Neural progenitor cell (in vitro differentiated cells): ENCODE results near the gene DGLUCY. TPM values are rescaled to one million over a fixed set of nuclear protein-coding genes. Genes with fewer than 3 reads are reported as not detected.
"Not testable (repeated sequence)": the region's sequence is repeated elsewhere in the genome, so short reads cannot be mapped to it uniquely, and the experiment has no call there.

ENCODE experiments used
- DNase-seq: peaks from one replicate; pipeline ENCODE4 v3.0.0-alpha.2; 2016; ENCODE audit warnings: low spot score
- H2AFZ ChIP-seq: fragments of 200-600 bp; sonication (generic); replicated peaks from 2 replicates; pipeline ENCODE4 v1.6.1; 2016; ENCODE audit warnings: antibody characterized with exemption
- H3F3A ChIP-seq: fragments of 200-600 bp; sonication (generic); 2 replicates; pipeline ENCODE4 v1.6.1; 2016; ENCODE audit warnings: antibody characterized with exemption, low read depth
- H3K27ac ChIP-seq: fragments of 200-600 bp; sonication (generic); 2 replicates; pipeline ENCODE4 v1.5.1; 2016; ENCODE audit warnings: mild to moderate bottlenecking
- H3K27me3 ChIP-seq: fragments of 200-600 bp; sonication (generic); 2 replicates; pipeline ENCODE4 v1.6.1; 2016; ENCODE audit warnings: mild to moderate bottlenecking, moderate library complexity
- H3K36me3 ChIP-seq: fragments of 200-600 bp; sonication (generic); 2 replicates; pipeline ENCODE4 v1.5.1; 2016
- H3K4me1 ChIP-seq: fragments of 200-600 bp; sonication (generic); 2 replicates; pipeline ENCODE4 v1.6.1; 2016; ENCODE audit warnings: mixed run types
- H3K4me2 ChIP-seq: fragments of 200-600 bp; sonication (generic); 2 replicates; pipeline ENCODE4 v1.6.1; 2016
- H3K4me3 ChIP-seq: fragments of 200-600 bp; sonication (generic); 2 replicates; pipeline ENCODE4 v1.5.1; 2016
- H3K79me2 ChIP-seq: fragments of 200-600 bp; sonication (generic); 2 replicates; pipeline ENCODE4 v1.6.1; 2016; ENCODE audit warnings: low read depth
- H3K9ac ChIP-seq: fragments of 200-600 bp; sonication (generic); 2 replicates; pipeline ENCODE4 v1.6.1; 2016
- H3K9me3 ChIP-seq: fragments of 200-600 bp; sonication (generic); 2 replicates; pipeline ENCODE4 v1.5.1; 2016; ENCODE audit warnings: low read depth
- H4K20me1 ChIP-seq: fragments of 200-600 bp; sonication (generic); 2 replicates; pipeline ENCODE4 v1.6.1; 2016; ENCODE audit warnings: low read depth
- H3K27ac Mint-ChIP-seq: 3 replicates; pipeline ENCODE4 v1.8.0; 2021; ENCODE audit warnings: mixed read lengths
- H3K27me3 Mint-ChIP-seq: 2 replicates; pipeline ENCODE4 v1.8.0; 2022; ENCODE audit warnings: low read depth, mild to moderate bottlenecking, inconsistent platforms, moderate library complexity, mixed read lengths; ENCODE audit not compliant: insufficient read depth
- H3K36me3 Mint-ChIP-seq: 3 replicates; pipeline ENCODE4 v1.8.0; 2021; ENCODE audit warnings: mixed read lengths
- H3K4me1 Mint-ChIP-seq: 3 replicates; pipeline ENCODE4 v1.8.0; 2021; ENCODE audit warnings: mixed read lengths
- H3K4me3 Mint-ChIP-seq: 3 replicates; pipeline ENCODE4 v1.8.0; 2021; ENCODE audit warnings: mild to moderate bottlenecking, moderate library complexity, mixed read lengths
- H3K9me3 Mint-ChIP-seq: 3 replicates; pipeline ENCODE4 v1.8.0; 2020; ENCODE audit warnings: mixed read lengths
- CTCF ChIP-seq: fragments of 200-600 bp; sonication (generic); IDR thresholded peaks from 2 replicates; pipeline ENCODE4 v1.5.1; 2017; ENCODE audit warnings: antibody characterized with exemption, mild to moderate bottlenecking
- EZH2 ChIP-seq: fragments of 200-600 bp; sonication (generic); IDR thresholded peaks from 2 replicates; pipeline ENCODE4 v1.6.1; 2017; ENCODE audit warnings: antibody characterized with exemption, mild to moderate bottlenecking, moderate library complexity
- EZH2phosphoT487 ChIP-seq: fragments of 200-600 bp; sonication (generic); IDR thresholded peaks from 2 replicates; pipeline ENCODE4 v1.6.1; 2017; ENCODE audit warnings: antibody characterized with exemption
- total RNA-seq: library from RNA; depleted of rRNA; stranded (reverse); fragments of >200 nt; gene quantifications from 2 replicates; pipeline ENCODE4 v1.2.3, GENCODE V29; 2015; ENCODE audit warnings: low replicate concordance

DGLUCY gene
- total RNA-seq, 1 donor from 2014 or later, result 17.0 TPM

GRCh38 chr14:91119556-91120311 is 5.9 kb downstream of the DGLUCY start:
- H3K4me1 Mint-ChIP-seq, result peaks cover 14% of the 10 kb centered on the region
- H3K27ac Mint-ChIP-seq, result no peak overlapping the region
- Histone ChIP-seq H3K36me3 (no peaks in the 10 kb centered on the region), H3K9ac (no peak overlapping the region), H3K4me1 (peaks cover 13% of the 10 kb centered on the region), H3K27ac (no peak overlapping the region), H3K79me2 (peaks cover 35% of the 10 kb centered on the region), H3K9me3 (no peaks in the 10 kb centered on the region), H4K20me1 (no peaks in the 10 kb centered on the region), H3K4me2 (no peak overlapping the region), H3K4me3 (no peak overlapping the region), H2AFZ (no peak overlapping the region), H3K27me3 (no peaks in the 10 kb centered on the region), H3F3A (peaks cover 10% of the 10 kb centered on the region)
- DNase-seq, result no peak
- H3K27me3 Mint-ChIP-seq, result no peaks in the 10 kb centered on the region
- TF ChIP-seq CTCF, result no peak
- peaks cover 21% of the 10 kb centered on the region for H3K36me3 Mint-ChIP-seq
- H3K9me3 Mint-ChIP-seq, result peaks cover 5% of the 10 kb centered on the region
- no peak overlapping the region for H3K4me3 Mint-ChIP-seq

- Histone ChIP-seq H3K27me3 (no peaks in the 10 kb centered on the region), H3K4me3 (no peak overlapping the region), H4K20me1 (no peaks in the 10 kb centered on the region), H2AFZ (no peak overlapping the region), H3K27ac (no peak overlapping the region), H3K9me3 (no peaks in the 10 kb centered on the region), H3K4me2 (no peak overlapping the region), H3K79me2 (peaks cover 8% of the 10 kb centered on the region), H3K36me3 (no peaks in the 10 kb centered on the region), H3K4me1 (no peaks in the 10 kb centered on the region), H3K9ac (no peak overlapping the region), H3F3A (no peaks in the 10 kb centered on the region)
- Mint-ChIP-seq H3K9me3 (peaks cover 4% of the 10 kb centered on the region), H3K4me3 (no peak overlapping the region), H3K27me3 (peaks cover 3% of the 10 kb centered on the region), H3K36me3 (peaks cover 14% of the 10 kb centered on the region), H3K27ac (no peak overlapping the region), H3K4me1 (peaks cover 2% of the 10 kb centered on the region)
- DNase-seq, result no peak
- TF ChIP-seq EZH2 (no peak), EZH2phosphoT487 (no peak), CTCF (no peak)
These were observed 9.3 kb downstream of the DGLUCY start for GRCh38 chr14:91123201-91123600.

DNA sequence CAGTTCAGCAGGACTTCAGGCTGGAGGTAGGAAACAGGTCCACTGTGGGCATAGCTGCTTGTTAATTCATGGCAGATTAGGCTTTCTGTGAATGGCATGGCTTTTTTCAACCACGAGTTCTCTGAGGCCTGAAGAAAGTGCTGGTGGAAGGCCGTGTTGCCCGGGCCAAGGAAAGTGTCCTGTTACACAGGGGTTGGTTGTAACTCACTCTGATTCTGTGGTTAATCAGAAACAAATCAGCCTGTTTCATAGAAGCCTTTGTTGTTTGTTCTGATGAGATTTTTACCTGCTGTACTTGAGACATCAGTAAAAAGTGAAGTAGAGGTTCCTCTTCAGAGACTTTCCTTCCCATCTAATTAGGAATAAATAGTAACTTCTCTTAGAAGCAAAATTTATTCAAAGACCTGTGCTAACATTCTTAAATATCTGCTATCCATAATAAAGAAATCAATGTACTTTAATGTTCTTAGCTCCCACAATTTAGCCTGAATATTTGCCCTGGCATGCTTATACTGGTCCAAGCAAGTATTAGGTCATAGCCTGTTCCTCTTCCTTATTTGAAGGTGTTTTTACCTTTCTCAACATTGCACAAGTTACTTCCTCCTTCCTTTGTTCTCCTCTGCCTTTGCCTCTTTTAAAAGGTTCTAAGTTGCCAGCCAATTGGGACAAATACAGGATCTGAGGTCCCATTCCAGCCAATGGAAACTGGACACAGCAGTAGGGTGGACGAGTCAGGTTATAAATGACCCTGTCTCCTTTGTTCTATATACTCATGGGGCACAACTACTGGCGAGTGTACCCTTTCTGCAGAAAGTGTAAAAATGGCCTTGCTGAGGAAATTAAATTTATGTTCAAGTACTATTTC is 10.8 kb downstream of the DGLUCY start:
- H3K27ac Mint-ChIP-seq, result peak overlapping the region; percentile 16
- not testable (repeated sequence) for H3K4me1 ChIP-seq, H3K4me3 ChIP-seq, H2AFZ ChIP-seq, DNase-seq, H3K9ac ChIP-seq, H3K36me3 Mint-ChIP-seq, H3K9me3 ChIP-seq, H3K79me2 ChIP-seq, H3K27ac ChIP-seq, H3K4me1 Mint-ChIP-seq, H3K27me3 ChIP-seq, H3F3A ChIP-seq, H3K27me3 Mint-ChIP-seq, H3K4me2 ChIP-seq, H3K36me3 ChIP-seq, H3K4me3 Mint-ChIP-seq, H3K9me3 Mint-ChIP-seq, H4K20me1 ChIP-seq

DNA sequence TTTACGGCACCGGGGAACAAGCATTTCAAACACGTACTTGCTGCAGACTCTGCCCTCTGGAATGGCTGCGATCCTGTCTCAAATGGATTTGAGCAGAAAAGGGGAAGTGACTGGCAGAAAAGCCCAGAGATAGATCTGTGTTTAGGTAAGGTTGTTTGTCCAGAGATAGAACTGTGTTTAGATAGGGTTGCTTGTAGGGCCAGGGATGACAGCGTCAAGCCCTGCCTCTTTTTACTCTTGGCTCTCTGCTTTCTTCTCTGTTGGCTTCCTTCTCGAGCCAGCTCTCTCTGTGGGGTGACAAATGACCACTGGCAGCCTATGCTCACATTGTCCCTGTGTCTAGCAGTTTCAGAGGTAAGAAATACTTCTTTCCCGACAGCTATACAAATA is 11.4 kb downstream of the DGLUCY start:
- H3K79me2 ChIP-seq, result peaks cover 3% of the 10 kb centered on the region
- Mint-ChIP-seq H3K36me3 (peaks cover 7% of the 10 kb centered on the region), H3K4me1 (no peaks in the 10 kb centered on the region), H3K9me3 (peaks cover 4% of the 10 kb centered on the region), H3K4me3 (no peak overlapping the region), H3K27ac (no peak overlapping the region), H3K27me3 (peaks cover 3% of the 10 kb centered on the region)
- no peak overlapping the region for H3K27ac ChIP-seq
- no peaks in the 10 kb centered on the region for H3K27me3 ChIP-seq
- no peak for TF ChIP-seq CTCF
- no peak for TF ChIP-seq EZH2
- TF ChIP-seq EZH2phosphoT487, result no peak
- H3F3A ChIP-seq, result no peaks in the 10 kb centered on the region
- H3K36me3 ChIP-seq, result no peaks in the 10 kb centered on the region
- H4K20me1 ChIP-seq, result no peaks in the 10 kb centered on the region
- H3K4me1 ChIP-seq, result no peaks in the 10 kb centered on the region
- H3K4me3 ChIP-seq, result no peak overlapping the region
- H3K9me3 ChIP-seq, result no peaks in the 10 kb centered on the region
- no peak for DNase-seq
- H2AFZ ChIP-seq, result no peak overlapping the region
- H3K4me2 ChIP-seq, result no peak overlapping the region
- no peak overlapping the region for H3K9ac ChIP-seq
